ENCODE data around the gene FSCN2.

The FSCN2 gene

DNA sequence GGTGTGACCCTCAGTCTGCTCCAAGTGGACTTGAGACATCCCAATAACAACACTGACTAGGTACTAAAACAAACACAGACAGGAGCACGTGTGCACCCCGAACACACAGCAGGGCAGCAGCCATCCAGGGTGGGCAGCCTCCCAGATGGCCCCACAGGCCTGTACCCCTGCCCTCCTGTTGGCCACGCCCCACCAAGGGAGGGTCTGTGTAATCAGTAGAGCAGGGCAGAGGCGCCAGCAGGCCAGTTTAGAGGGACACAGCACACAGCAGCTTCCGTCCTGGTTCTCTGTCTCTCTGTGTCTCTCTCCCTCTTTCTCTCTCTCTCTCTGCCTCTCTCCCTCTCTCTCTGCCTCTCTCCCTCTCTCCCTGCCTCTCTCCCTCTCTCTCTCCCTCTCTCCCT lies 37.0 kb upstream of the FSCN2 start:
- no peak for DNase-seq (ENCODE audit: low read depth, low spot score)

DNA sequence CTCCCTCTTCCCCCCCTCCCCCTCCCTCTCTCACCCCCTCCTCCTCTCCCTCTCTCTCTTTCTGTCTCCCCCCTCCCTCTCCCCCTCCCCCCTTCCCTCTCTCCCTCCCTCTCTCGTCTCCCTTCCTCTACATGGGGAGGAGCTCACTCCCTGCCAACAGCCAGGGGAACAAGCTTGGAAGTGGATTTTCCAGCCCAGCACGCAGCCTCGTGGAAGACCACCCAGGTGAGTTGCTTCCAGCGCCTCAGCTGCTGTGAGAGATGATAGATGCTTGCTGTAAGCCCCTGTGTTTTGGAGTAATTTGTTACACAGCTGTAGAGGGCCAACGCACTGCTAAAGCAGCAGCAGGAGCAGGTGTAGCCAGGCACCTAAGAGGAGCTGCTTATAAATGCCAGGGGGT lies 36.4 kb upstream of the FSCN2 start:
- no peak for DNase-seq (ENCODE audit: low read depth, low spot score)

DNA sequence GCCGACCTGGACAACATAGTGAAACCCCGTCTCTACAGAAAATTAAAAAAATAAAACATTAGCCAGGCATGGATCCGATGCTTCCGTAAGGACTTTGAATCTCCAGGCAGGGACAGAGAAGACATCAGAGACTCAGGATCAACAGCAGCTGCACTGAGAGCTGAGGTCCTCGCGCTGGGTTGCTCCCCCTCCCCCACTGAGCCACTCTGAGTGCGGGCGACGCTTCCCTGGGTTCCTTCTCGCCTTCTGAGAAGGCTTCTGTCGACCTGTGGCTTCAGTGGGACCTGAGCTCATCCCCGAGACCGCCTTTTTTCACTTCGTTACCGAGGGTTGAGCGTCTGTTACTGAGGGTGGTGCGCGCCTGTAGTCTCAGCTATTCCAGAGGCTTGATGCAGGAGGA lies 36.0 kb upstream of the FSCN2 start:
- DNase-seq (ENCODE audit: low read depth, low spot score), result no peak

DNA sequence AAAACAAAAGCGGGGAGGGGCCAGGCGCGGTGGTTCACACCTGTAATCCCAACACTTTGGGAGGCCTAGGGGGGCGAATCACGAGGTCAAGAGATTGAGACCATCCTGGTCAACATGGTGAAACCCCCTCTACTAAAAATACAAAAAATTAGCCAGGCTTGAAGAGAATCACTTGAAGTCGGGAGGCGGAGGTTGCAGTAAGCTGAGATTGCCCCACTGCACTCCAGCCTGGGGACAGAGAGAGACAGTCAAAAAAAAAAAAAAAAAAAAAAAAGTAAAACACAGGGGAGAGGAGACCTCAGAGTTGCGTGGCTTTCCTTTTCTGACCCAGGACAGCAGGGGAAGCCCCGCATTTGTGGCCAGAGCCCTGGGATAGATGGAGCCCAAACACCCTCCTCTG lies 35.5 kb upstream of the FSCN2 start:
- DNase-seq (ENCODE audit: low read depth, low spot score), result no peak

DNA sequence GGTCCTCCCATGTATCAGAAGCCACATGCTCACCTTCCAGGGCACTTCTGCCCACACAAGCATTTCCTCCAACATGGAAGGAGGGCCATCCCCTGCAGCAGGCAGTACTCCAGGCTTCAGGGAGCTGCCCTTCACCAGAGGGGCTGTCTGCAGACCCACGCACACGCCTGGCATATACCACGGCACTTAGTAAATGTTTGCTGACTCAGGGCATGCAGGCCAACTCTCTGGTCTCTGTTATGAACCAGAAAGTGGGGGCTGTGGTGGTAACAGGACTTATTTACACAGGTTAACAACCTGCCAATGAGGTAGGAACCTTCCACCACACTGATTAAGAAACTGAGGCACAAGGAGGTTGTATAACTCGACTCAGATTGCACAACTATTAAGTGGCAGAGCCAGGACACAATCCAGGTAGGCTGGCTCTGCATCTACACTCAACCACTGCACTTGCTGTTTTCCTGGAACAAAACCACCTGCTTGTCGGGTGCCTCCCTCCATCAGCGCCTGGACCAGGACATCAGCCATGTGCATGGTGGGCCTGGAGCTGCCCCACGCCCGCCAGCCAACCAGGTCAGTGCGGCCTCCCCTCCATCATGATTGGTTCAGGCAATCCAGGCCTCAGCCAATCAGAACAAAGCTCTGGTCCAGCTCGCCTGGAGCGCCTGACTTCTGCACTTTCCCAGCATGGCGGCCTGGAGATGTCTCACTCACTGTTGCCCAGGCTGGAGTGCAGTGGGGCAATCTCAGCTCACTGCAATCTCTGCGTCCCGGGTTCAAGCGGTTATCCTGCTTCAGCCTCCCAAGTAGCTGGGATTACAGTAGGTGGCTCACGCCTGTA lies 34.8 kb upstream of the FSCN2 start:
- DNase-seq (ENCODE audit: low read depth, low spot score), result no peak

DNA sequence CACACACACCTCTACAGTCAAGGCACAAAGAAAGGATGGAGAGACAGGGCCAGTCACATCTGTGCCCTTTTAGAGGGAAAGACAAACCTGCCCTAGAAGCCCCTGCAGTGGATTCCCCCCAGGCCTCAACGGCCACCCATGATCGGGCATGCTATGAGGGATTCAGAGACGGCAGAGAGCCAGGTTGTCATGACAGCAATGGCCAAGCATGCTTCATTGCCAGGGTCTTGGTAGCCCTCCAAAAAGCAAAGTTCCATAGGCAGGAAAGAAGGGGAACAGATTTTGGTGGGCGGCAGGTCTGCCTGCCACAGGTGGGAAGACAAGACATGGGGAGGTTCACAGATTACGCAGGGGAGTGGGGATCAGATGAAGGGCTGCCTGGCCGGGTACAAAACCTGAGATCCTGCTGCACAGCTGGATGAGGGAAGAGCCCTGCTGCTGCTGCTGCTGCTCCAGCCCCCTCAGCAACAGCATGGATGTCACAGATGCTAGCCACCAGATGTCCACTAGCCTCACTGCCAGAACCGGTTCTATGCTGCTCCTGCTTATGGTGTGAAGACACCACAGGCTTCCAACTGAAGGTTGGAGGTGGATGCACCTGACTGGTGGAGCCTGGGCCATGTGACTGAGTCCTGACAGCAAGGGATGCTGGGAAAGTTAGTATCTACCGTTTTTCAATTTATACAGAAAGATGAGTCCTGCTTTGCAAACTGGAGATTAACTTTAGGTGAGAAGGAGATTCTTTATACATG lies 33.4 kb upstream of the FSCN2 start:
- DNase-seq (ENCODE audit: low read depth, low spot score), result no peak

DNA sequence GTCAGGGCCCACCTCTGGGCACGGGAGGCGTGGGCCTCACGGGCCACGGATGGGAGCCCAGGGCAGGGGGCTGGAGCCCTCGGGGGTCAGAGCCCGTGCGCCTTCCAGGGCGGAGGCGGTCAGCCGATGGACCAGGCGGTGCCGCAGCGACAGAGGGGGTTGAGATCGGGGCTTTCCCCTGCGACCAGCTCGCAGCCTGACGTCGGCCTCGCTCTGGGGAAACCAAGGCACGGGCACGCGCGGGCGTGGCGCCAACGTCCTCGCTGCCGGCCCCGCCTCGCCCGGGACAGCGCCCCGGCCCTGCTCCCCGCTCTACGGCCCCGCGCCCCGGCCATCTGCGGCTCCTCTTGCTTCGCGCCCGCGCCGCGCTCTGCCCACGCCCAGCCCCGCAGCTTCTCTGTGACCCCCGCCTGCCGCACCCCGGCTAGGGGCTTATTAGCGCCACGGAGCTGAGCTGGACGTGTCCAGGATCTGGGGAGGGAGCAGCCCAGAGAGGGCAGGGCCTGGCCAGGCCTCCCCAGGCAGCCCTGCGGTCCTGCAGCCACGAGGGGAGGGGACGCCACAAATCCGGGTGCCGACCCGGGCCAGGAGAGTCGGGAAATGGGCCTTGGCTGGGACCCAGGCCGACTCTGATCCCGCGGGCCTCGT lies 29.1 kb upstream of the FSCN2 start:
- DNase-seq (ENCODE audit: low read depth, low spot score), result no peak

DNA sequence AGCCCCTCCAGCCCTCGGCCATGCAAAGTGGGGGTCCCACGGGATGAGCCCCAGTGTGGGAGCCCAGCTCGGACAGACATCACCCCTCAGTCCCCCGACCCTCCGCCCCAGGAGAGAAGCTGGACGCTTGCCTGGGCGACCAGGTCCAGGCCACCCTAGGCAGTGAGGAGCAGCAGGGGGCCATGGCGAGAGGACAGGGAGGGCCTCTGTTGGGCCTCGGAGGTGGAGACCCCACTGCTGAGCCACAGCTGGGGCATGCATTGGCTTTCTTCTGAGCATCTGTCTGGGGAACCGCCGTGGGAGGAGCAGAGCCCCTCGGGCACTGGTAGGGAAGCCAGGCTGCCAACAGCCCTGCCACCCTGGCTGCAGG lies 28.6 kb upstream of the FSCN2 start:
- DNase-seq (ENCODE audit: low read depth, low spot score), result no peak

DNA sequence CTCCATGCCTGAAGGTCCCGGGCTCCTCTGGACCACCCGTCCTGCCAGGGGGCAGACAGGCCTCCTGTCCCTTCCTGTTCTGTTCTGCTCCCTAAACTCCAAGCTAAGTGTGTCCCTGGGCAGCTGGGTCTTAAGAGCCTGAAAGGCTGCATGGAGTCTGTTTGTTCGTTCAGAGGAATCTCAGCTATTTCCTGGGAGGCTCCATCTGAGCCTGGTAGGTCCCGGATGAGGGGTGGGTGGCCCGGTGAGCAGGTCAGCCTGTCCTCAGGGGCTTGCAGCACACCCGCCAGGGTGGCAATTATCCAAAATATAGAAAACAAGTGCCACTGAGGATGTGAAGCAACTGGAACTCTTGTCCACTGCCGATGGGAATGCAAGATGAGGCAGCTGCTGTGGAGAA lies 28.1 kb upstream of the FSCN2 start:
- DNase-seq (ENCODE audit: low read depth, low spot score), result no peak

DNA sequence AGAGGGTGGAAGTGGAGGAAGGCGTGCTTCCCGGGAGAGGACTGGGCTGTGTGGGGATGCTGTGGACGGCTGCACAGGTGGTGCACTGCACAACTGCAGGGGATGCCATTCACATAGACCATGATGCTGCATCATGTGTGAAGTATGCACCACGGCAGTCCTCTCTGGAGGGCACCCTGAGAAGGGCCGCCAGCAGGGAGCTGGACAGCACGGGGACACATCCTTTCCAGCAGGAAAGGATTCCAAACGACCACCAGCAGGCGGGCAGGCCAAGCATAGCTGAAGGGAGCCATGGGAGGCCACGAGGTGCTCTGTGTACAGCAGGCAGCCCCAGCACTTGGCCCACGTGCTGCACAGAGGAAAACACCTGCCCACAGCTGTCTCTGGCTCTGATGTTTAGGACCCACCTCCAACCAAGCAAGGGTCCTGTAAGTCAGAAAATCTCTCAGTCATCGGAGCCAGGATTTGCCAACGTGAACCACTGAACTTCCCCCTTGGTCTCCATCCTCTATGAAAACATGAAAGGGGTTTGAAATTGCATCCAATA lies 25.6 kb upstream of the FSCN2 start:
- no peak for DNase-seq (ENCODE audit: low read depth, low spot score)

DNA sequence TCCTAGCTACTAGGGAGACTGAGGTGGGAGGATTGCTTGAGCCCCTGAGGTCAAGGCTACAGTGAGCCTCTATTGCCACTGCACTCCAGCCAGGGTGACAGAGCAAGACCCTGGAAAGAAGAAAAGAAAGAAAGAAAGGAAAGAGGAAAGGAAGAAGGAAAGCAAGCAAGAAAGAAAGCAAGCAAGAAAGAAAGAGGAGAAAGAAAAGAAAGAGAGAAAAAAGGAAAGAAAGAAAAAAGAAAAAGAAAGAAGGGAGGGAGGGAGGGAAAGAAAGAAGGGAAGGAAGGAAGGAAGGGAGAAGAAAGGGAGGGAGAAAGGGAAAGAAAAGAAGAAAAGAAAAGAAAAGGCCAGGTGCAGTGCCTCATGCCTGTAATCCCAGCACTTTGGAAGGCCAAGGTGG lies 24.6 kb upstream of the FSCN2 start:
- no peak for DNase-seq (ENCODE audit: low read depth, low spot score)

DNA sequence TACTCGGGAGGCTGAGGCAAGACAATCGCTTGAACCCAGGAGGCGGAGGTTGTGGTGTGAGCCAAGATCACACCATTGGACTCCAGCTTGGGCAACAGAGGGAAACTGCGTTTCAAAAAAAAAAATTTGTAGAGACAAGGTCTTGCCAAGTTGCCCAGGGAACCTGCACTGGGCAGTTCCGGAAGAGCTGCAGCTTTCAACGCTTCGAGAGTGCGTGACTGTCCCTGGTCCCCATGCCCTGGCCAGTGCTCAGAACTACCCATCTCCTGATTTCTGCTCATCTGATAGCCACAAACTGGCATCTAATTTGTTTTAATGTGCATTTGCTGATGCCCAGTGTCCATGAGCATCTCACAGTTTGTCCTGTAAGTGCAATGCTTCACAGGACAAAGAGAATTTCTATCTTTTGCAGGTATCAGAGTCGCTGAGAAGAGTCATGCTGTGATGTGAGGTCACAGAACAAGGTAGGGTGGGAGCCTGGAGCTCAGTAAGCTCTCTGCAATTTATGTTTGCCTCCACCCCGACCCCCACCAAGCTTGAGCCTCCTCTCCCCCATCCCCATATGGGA lies 19.5 kb upstream of the FSCN2 start:
- DNase-seq (ENCODE audit: low read depth, low spot score), result no peak

DNA sequence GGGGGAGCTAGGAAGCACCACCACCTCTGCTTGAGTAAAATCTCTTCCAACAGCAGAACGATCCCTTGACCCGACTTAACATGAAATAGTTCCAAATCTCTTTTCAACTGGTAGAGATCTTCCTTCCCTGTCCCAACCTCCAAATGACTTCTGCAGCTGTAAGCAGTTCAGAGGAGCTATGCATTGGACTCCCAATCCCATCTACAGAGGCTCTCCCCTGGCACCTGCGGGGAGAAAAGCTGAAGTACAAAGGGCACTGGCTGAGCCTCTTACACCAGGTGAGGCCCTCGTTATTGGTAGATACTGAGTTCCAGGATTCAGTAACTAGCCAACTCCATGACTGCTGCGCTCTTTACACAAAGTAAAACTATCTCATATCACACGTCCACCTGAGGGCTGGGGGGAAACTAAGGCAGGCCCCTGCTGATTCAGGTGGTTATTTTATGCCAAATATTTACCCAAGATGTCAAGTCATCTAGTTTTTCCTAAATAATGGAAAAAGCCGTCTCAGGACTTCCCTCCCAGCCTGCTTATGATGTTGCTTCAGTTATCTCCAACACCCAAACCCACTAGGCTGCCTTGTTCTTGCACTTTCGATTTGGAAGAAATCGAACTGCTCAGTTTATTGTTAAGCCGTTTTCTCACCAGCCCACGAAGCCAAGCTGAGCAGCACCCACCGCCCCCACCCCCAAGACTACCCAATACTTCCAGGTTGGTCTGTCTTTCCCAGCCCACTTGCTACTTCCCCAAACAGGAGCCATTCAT lies 18.8 kb upstream of the FSCN2 start:
- no peak for DNase-seq (ENCODE audit: low read depth, low spot score)

DNA sequence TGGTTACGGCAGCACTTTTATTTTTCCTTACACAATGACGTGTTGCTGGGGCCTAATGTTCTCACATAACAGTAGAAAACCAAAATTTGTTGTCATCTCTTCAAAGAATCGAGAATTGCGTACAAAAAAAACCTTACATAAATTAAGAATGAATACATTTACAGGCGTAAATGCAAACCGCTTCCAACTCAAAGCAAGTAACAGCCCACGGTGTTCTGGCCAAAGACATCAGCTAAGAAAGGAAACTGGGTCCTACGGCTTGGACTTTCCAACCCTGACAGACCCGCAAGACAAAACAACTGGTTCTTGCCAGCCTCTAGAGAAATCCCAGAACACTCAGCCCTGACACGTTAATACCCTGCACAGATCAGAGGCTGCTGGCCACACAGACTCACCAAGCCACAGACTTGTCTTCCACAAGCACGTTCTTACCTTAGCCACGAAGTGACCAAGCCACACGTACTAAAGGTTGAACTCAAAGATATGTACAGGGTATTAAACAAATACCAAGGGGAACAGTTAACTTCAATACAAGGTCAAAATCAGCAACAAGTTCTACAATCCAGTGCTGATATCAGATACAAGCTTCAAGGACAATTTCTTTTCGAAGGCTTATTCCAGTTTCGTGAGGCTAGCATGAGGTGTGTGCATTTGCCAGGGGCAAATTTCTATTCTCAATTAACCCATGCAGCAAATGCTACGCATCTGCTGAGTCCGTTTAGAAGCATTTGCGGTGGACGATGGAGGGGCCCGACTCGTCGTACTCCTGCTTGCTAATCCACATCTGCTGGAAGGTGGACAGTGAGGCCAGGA lies 18.0 kb upstream of the FSCN2 start:
- DNase-seq (ENCODE audit: low read depth, low spot score), result no peak

DNA sequence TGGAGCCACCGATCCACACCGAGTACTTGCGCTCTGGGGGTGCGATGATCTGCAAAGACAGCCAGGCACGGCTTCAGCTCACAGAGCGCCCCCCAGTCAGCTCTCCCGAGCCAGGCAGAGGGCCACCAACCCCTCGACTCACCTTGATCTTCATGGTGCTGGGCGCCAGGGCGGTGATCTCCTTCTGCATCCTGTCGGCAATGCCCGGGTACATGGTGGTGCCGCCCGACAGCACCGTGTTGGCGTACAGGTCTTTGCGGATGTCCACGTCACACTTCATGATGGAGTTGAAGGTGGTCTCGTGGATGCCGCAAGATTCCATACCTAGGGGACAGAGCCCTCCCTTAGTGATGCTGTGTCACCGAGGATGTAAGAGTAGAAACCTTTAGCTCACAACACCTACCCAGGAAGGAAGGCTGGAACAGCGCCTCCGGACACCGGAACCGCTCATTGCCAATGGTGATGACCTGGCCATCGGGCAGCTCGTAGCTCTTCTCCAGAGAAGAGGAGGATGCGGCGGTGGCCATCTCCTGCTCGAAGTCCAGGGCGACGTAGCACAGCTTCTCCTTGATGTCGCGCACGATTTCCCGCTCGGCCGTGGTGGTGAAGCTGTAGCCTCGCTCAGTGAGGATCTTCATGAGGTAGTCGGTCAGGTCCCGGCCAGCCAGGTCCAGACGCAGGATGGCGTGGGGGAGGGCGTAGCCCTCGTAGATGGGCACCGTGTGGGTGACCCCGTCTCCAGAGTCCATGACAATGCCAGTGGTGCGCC lies 17.2 kb upstream of the FSCN2 start:
- DNase-seq (ENCODE audit: low read depth, low spot score), result no peak

DNA sequence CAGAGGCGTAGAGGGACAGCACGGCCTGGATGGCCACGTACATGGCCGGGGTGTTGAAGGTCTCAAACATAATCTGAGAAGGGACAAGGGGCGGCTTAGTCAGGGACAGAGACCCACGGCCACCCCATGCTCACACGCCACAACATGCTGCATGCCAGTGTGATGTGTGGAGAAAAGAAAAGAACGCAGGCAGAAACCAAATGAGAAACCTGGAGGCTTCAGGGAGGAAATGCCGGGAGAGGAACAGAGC lies 16.7 kb upstream of the FSCN2 start:
- no peak for DNase-seq (ENCODE audit: low read depth, low spot score)

DNA sequence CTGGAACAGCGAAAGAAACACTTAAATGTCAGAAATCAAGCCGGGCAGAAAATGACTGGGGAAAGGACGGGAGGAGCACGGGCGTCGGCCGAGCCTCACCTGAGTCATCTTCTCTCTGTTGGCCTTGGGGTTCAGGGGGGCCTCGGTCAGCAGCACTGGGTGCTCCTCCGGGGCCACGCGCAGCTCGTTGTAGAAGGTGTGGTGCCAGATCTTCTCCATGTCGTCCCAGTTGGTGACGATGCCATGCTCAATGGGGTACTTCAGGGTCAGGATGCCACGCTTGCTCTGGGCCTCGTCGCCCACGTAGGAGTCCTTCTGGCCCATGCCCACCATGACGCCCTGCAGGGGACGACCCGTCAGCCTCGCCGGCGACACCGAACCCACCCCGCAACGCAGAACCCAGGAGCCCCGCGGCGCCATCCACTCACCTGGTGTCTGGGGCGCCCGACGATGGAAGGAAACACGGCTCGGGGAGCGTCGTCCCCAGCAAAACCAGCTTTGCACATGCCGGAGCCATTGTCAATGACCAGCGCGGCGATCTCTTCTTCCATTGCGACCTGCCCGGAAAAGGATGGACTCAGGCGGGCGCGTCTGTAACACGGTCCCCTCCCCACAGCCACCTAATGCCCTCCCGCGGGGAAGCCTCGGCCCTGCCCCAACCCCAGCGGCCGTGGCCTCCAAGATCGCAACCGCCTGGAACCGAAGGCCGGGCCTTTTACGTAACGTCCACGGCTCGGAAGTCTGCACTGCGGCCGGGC lies 16.2 kb upstream of the FSCN2 start:
- DNase-seq (ENCODE audit: low read depth, low spot score), result no peak

DNA sequence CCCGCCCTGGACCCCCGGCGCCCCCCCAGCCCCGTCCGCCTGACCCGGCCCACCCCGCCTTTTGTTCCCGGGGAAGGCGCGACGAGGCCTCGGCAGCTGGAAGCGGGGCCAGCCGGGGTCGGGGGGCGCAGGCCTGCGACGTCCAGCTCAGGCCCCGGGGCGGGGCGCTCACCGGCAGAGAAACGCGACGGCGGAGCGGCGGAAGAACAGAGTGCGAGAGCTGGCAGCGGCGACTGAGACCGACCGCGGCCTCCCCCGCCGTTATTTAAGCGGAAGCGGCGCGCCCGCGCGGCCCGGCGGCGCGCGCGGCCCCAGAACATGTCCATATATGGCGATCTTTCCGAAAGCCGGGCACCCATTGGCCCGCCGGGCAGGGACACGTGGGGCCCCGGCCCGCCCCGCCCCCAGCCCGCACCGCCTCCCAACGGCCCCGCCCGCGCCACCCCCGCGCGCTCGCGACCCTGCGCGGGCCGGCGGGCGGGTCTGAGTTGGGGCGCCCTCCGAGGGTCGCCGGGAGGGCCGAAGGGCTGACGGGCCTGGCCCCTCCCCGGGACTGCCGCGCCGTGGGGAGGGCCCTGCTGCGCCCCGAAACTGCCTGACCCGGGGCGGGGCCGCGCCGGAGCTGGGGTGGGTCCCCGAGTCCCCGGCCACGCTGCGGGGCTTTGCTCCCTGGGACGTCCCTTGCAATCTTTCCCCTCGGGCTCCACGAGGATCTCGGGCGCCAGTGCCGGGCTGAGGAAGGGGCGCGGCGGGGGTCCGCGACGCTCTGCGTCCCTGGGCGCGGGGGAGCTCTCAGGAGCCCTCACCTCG lies 15.4 kb upstream of the FSCN2 start, which contains the start of gene ACTG1:
Gene ACTG1, minus strand, starts transcription at position 238 of the 810 bp plus-strand sequence. CDS start 445 bp downstream, outside the sequence.
- no peak for DNase-seq (ENCODE audit: low read depth, low spot score)
